ENCODE data around the gene MCC.

Gene MCC

DNA sequence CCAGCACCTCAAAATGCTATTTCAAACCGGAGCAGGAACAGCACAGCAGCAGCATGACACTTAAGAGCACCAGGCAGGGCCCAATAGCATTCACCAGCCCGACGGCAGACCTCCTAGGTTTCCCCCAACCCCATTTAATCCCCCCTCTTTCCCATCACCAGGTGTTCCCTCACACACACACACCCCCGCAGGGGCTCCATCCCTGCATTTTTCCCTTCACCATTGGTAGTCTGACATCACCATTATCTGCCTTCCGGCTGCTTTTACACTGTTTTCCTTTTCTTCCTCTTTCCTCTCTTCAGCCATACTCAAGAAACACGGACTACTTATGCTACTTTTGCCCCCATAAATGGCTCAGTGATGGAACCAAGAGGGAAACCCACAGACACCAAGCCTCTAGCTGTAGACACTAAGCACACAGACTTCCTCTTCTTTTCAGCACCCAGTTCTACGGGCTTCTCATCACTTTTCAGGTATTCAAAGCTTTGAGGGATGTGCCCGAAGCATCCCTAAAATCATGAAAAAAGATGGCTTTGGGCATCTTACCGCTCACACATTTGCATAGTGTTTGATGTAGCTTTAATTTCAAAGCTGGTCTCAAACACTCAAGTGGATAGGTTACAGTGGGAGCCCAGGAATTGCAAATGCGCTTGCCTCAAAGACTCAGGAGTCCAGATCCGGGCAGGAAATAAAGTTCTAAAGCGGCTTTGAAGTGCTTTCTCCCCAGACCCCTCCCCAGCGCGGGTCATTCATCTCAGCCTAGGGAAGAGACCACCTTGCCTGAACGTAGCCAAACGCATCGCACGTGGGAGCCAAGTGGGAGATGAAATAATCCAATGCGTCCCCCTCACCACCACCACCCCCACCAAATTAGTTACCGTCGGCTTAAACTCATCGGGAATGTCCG, 194.9 kb downstream of the MCC start:
- peak overlapping the region; percentile 74 for H3K4me3 ChIP-seq (ENCODE audit: low read depth, low read length)
- no peak for DNase-seq (ENCODE audit: low read depth)

DNA sequence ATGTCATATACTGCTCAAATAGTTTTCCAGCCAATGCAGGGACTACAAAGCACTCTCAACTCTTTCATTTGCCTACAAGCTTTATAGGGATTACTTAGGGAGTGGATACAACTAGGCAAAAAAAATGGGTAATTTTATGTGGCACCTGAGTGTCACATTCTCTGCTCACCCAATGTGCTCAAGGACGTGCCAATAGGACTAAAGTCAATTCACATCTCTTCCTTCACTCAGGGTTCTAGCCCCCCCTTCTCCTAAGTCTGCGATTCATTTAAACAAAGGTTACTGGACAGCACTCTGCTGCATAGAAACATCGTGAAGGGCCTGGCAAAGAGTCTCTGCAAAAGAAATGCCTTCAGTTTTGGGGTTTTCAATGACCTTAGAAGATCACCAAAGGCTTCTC, 195.8 kb downstream of the MCC start:
- no peak for DNase-seq (ENCODE audit: low read depth)
- H3K4me3 ChIP-seq (ENCODE audit: low read depth, low read length): no peak overlapping the region

DNA sequence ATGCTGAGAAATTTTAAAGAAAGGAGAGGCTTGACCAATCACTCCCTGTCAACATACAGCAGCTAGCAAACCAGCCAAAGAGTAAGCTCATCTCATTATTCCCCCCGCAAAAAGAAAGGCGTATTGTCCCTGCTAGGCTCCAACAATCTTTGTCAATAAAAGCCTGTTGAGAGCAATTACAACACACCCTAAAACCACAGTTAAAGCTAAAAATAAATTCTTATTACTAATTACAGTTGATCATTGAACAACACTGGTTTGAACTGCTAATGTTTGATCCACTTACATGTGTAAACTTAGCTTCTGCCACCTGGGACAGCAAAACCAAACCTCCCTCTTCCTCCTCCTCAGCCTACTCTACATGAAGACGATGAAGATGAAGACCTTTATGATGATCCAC, 204.7 kb downstream of the MCC start:
- no peak for DNase-seq (ENCODE audit: low read depth)
- H3K4me3 ChIP-seq (ENCODE audit: low read depth, low read length): no peak overlapping the region

DNA sequence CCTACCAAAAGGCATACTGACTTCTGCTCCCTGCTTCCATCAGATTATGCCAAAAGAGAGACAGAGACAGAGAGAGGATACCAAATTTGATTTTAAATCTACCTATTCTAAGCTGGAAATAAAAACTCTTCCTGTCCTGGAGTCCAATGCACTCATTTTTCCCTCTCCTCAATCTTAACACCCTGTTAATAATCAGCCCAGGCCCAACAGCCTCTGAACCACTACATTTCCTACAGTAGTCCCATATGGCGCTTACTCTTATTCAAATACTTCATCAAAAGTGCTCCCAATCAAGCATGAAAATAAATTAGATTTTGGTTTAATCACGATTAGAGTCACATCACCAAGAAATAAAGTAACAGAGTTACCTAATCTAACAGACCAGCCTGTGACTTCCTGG, 205.8 kb downstream of the MCC start:
- no peak for DNase-seq (ENCODE audit: low read depth)
- H3K4me3 ChIP-seq (ENCODE audit: low read depth, low read length): no peak overlapping the region

DNA sequence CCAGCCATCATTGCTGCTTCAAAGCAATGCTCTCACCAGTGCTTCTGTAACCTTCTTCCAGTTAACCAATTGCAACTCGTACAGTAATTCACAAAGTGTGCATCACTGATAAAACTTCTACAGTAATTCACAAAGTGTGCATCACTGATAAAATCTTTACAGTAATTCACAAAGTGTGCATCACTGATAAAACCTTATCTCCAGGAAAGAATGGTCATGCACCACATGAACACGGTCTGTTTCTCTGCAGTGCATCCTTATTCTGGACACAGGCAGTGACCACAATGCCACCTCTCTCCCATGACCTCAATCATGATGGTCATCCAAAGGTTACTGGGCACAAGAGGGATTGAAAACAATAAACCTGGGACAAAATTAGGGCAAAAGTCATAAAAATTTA, 207.1 kb downstream of the MCC start:
- no peak for DNase-seq (ENCODE audit: low read depth)
- no peak overlapping the region for H3K4me3 ChIP-seq (ENCODE audit: low read depth, low read length)

DNA sequence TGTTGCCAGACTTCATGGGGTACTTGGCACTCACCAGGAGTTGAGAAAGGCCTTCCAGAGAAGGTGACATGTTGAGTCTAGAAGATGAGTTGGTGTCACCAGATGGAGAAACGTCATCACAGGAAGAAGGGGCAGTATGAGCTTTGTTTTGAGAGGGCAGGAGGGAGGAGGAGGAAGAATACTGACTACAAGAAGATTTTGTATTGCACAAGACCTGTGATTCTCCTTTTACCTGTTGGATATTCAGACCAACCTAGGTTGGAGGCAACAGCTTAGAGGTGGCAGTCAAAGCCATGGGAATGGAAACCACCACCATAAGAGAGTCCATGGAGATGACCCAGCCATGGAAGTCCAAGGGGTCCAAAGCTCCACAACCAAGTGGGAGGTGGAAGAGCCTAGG, 207.7 kb downstream of the MCC start:
- no peak for DNase-seq (ENCODE audit: low read depth)
- H3K4me3 ChIP-seq (ENCODE audit: low read depth, low read length): no peak overlapping the region

DNA sequence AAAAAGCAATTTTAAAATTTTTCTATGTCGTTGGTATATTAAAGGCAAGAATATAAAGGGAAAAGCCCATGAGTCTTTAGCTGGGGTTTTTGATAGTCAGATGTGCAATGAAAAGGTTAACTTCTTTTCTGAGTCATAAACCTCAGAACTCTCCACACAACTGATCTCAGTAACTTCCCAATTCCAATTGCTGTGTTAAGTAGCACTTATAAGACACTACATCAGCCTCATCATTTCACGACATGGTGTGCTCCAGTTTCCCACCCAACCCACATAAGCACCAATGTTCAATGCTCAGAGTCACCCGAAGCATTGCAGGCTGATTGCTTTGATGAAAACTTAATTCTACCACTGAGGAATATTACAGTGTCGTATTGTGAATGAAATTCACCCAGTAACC, 209.3 kb downstream of the MCC start:
- no peak overlapping the region for H3K4me3 ChIP-seq (ENCODE audit: low read depth, low read length)

DNA sequence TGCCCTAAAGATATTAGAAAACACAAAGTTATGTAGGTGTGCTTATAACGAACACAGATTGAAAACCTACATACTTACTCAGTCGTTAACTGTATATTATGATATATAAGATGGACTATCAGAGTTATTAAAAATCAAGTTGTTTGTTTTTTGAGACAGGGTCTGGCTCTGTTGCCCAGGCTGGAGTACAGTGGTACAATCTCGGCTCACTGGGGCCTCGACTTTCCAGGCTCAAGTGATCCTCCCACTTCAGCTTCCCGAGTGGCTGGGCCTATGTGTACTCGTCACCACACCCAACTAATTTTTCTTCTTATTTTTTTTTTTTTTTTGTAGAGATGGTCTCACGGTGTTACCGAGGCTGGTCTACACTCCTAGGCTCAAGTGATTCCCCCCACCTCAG, 211.8 kb downstream of the MCC start:
- DNase-seq (ENCODE audit: low read depth): no peak
- no peak overlapping the region for H3K4me3 ChIP-seq (ENCODE audit: low read depth, low read length)

More for the DNA sequence above, 209.3 kb downstream of the MCC start:
- DNase-seq (ENCODE audit: low read depth): no peak

DNA sequence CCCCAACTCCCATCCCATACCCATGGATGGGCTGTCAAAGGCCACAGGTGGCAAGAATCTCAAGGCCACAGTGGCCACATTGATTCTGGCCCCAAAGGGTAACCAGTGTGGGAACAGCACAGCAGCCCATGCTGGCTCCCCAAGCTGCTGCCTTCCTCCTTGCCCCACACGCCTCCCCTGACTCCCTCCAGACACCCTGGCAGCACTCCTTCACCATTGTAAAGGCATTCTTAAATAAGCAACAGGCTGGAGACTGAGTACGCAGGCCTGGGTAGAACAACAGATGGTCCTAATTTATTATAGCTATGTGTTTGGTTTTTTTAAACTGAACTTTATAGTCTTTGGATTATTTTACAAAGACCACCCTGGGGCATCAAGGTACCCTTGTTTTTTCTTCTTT, 212.3 kb downstream of the MCC start:
- no peak for DNase-seq (ENCODE audit: low read depth)
- H3K4me3 ChIP-seq (ENCODE audit: low read depth, low read length): no peak overlapping the region

DNA sequence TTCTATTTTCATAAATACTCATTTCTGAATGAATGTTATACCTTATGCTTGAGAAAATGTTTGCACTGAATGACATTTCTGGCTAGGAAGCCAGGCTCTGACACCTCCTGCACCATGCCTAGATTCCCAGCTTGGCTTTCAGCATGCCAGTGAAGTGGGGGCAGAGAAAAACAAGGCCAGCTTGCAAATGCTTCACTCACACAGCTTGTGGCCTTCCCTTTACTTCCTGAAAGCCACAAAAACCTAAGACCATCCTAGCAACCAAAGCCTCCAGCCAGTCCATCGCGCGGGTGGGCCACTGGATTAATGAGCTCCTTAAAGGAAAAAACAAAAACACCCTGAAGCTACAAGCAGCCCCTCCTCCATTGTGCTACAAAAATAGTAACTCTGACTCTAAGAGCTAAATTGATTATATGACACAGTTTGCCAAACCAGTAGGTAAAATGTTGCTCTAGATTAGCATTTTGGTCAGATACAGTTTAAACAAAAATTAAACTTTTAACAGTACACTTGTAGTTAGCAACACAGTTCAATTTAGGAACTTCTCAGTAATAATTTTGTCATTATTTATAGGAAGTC, 213.3 kb downstream of the MCC start:
- H3K4me3 ChIP-seq (ENCODE audit: low read depth, low read length): no peak overlapping the region
- no peak for DNase-seq (ENCODE audit: low read depth)

DNA sequence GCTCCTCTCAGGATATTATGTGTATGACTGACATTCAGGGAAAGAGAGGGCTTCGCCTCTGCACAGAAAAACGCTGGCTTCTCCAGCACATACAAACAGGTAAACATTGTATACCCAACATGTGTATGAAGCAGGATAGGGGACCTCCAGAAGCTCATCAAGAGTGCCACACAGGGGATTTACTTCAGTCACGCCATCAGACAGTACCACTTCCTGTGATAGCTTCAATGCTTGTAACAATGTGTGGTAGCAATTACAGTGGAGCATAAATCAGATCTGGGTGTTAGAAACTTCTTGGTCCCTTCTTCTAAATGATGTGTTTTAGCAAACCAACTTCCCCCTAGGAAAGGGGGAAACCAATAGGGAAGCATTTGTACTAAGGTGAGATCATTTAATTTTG, 214.3 kb downstream of the MCC start:
- DNase-seq (ENCODE audit: low read depth): no peak
- H3K4me3 ChIP-seq (ENCODE audit: low read depth, low read length): no peak overlapping the region

DNA sequence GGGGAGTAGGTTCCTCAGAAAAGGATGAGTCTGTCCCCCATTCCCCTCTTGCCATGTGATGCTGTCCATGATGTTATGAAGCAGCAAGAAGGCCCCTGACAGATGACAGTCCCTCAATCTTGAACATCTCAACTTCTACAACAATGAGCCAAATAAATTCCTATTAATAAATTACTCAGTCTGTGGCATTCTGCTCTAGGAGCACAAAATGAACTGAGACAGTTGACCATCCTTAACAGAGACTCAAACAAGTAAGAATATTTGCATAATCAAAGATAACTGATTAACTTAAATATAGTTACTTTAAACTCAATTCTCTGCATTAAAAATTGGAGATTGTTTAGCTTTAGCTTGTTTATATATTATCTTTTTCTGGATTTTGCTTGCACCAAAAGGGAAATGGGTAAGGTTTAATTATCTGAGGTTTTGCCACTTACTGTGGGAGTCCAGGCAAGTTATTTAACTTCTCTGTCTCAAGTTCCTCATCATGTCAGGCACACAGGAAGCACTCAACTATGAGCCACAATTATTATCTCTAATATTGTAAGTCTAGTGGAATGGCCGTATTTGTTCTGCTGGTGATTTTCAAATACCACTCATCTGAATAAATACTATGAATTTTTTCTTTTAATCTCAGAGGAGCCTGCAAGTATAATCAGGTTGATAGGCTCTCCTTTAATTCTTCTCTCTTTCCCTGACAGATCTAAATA, 216.4 kb downstream of the MCC start:
- no peak overlapping the region for H3K4me3 ChIP-seq (ENCODE audit: low read depth, low read length)
- DNase-seq (ENCODE audit: low read depth): no peak

DNA sequence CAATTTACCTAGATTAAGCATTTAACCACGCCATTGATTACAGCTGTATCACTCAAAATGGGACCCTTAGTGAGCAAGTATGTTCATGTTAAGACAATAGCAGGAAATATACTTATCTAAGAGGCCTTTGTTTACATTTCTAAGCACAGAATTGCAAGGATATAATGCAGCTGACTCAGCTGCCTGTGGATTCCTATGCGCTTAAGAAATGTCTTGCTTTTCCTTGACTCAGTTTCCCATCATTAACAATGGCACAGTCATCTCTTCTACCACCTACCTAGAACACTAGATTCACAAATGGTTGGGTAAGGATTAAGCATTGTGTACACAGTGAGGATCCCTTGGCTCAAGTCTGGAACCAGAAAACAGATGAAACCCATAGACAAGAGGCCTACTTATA, 217.2 kb downstream of the MCC start:
- H3K4me3 ChIP-seq (ENCODE audit: low read depth, low read length): no peak overlapping the region
- no peak for DNase-seq (ENCODE audit: low read depth)

DNA sequence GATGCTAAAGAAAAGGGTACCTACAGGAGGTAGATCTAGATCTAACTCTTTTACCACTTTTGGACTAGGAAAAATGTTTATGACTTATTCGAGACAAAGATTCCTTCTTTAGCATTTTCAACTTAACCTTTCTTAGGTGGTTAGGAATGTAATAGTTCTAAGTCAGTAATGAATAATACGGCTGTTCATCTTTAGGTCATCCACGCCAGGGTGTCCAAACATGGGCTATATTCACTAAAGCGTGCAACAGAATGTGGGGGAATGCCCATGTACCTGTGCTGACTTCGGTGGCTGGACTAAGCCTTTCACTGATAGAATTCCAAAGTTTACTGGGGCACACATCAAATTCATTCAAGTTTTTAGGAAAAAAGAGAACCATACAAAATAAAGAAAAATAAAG, 218.2 kb downstream of the MCC start:
- no peak for DNase-seq (ENCODE audit: low read depth)
- no peak overlapping the region for H3K4me3 ChIP-seq (ENCODE audit: low read depth, low read length)

DNA sequence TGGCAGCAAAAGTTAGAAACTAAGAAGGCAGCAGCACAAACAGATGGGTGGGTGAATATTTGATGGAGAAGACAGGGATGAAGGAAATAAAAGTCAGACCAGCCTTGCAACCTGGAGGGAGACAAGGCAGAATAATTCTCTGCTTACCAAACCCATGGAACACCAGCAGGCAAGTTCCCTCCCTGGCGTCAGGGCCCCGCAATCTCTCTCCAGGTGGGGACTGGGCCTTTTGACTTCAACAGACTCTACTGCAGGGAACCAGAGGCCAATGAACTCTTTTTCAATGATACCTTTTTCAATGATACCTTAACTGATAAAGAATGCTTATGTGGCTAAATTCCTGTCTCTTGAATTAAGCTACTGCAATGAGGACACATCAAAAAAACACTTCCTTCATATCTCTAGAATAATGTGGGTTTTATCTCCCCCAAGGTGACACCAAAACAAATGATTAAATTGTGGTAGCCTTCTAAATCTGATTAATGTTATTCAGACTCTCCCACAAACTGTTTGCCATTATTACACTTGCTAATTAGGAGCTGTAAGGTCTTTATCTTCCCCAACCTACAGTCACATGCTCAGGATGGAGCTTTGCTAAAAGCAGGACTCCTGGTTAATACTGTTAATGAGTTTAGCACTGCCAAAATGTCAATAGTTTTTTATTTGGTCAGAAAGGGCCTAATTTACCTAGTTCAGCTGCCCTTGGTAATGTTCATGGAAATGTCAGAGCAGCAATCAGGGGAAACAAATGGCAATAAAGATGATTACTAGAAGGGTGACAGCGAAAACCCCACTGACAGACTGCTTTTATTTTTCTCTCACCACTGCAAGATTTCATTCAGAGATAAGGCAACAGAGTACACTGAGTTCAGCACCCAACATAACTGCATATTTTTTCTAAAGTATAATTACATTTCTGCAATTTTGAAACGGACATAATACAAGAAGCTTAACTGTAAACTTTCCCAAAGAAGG, 218.9 kb downstream of the MCC start:
- no peak for DNase-seq (ENCODE audit: low read depth)
- H3K4me3 ChIP-seq (ENCODE audit: low read depth, low read length): no peak overlapping the region

DNA sequence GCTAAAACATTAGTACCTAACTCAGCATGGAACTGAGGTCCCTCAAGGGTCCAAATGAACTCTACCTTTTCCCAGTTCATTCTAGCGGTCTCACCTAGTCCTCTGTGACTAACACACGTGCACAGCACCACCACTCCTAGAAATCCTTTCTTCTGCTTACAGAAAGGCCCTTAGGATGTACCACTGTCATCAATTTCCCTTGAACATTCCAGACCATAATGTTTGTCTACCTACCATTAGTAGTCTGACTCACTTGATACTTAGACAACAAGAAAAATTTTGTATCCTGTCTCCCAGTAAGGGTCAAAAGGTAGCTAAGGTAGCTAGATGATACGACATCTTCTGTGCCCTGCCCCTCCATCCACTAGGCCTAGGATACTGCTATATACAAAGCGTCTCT, 220.0 kb downstream of the MCC start:
- H3K4me3 ChIP-seq (ENCODE audit: low read depth, low read length): no peak overlapping the region
- DNase-seq (ENCODE audit: low read depth): no peak

DNA sequence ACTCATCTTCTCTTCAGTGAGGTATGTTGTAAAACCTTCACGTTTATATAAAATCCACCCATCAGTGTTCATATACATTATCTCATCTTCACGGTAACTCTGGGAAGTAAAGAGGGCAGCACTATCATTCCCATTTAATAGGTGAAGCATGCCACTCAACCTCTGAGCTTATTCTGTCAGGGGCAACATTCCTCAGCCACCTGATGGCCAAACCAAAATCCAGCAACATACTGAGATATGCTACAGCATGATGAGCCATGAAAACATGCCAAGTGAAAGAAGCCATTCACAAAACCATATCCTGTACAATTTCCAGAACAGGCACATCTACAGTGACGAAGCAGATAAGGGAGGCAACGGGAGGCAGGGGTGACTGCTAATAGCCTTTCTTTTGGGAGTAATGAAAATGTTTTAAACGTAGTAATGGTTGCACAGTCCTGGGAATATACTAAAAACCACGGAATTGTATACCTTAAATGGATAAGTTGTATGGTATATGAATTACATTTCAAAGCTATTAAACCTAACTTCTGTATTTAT, 220.8 kb downstream of the MCC start:
- H3K4me3 ChIP-seq (ENCODE audit: low read depth, low read length): no peak overlapping the region
- DNase-seq (ENCODE audit: low read depth): no peak

DNA sequence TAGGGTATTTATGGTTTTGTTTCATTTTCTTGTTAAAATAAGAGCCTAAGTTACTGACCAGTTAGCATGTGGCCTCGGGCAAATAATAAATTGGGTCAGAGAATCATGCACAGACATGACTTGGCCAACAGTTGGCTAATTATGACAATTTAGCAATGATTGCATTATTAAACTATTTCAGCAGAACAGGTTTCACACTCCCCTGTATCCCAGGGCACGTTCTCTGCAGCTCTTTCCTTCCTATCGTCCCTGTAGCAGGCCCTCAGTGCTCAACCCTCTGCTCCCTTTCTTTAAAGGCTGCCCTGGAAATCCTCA, 221.4 kb downstream of the MCC start:
- no peak for DNase-seq (ENCODE audit: low read depth)
- no peak overlapping the region for H3K4me3 ChIP-seq (ENCODE audit: low read depth, low read length)

DNA sequence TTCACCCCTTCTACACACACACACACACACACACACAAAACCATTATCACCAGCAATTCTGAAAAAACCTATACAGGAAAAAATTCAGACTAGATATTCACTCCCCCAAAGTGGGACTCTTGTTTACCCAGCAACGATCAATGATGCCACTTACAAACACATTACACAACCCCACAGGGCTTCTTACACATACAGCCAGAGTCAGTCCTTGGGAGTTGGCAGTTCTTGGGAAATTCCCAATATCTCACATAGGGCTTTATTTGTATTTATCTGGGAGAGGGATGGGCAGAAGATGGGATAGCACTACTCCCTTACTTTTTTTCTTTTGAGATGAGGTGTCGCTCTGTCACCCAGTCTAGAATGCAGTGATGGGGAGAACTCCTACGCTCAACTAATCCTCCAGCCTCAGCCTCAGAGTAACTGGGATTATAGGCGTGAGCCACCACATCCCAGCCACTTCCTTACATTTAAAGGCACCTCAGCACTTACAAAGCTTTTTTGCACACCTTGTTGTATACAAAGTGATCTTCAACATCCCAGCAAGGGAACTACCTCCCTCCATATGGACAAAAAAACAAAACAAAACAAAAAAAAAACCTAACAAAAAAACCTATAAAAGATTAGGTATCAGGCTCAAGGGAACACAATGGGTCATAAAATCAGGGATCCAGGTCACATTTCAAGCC, 221.9 kb downstream of the MCC start:
- DNase-seq (ENCODE audit: low read depth): no peak
- H3K4me3 ChIP-seq (ENCODE audit: low read depth, low read length): no peak overlapping the region
